Ascending aorta (tissue), 2 donors: ENCODE results near the gene GPS1. TPM values are rescaled to one million over a fixed set of nuclear protein-coding genes. Genes with fewer than 3 reads are reported as not detected.

Source experiments
- DNase-seq, 2 donors: peaks; one replicate each; pipeline ENCODE4 v3.0.0-alpha.2; 2019; ENCODE audit warnings: low spot score in 2 of 2
- H3K27ac ChIP-seq, 2 donors: fragments of 200-600 bp; sonication (generic); one replicate each; pipeline ENCODE4 v1.5.1; 2016 to 2017; ENCODE audit warnings: mild to moderate bottlenecking in 1 of 2
- H3K27me3 ChIP-seq: fragments of 200-600 bp; sonication (generic); one replicate; pipeline ENCODE4 v1.5.1; 2017
- H3K36me3 ChIP-seq, 2 donors: fragments of 200-600 bp; sonication (generic); one replicate each; pipeline ENCODE4 v1.5.1; 2016
- H3K4me1 ChIP-seq, 2 donors: fragments of 200-600 bp; sonication (generic); one replicate each; pipeline ENCODE4 v1.5.1; 2016 to 2017; ENCODE audit warnings: mild to moderate bottlenecking in 1 of 2
- H3K4me3 ChIP-seq, 2 donors: fragments of 200-600 bp; sonication (generic); one replicate each; pipeline ENCODE4 v1.5.1; 2016 to 2017; ENCODE audit warnings: mild to moderate bottlenecking in 1 of 2
- H3K9me3 ChIP-seq, 2 donors: fragments of 200-600 bp; sonication (generic); one replicate each; pipeline ENCODE4 v1.5.1; 2016
- intact Hi-C: fragments of 100-400 bp; cut with DNase I; formaldehyde crosslinking; loops from one replicate; pipeline ENCODE4 v1.15.1; 2023
- total RNA-seq: library from RNA; depleted of rRNA; stranded (reverse); fragments of >200 nt; gene quantifications from one replicate; pipeline ENCODE4 v1.1.0, GENCODE V29; 2016
- TF ChIP-seq, protein P1 (sequence below), 3 experiments: fragments of 200-600 bp in 2 of 3; fragments of 450-650 bp in 1 of 3; sonication (generic) in 2 of 3; IDR thresholded peaks; one replicate each; pipeline ENCODE4 v1.5.1; 2016 to 2019; ENCODE audit warnings: antibody characterized with exemption in 3 of 3, mild to moderate bottlenecking in 1 of 3, moderate library complexity in 1 of 3

Gene GPS1
- total RNA-seq, 1 donor from 2014 or later, result 42.1 TPM

DNA sequence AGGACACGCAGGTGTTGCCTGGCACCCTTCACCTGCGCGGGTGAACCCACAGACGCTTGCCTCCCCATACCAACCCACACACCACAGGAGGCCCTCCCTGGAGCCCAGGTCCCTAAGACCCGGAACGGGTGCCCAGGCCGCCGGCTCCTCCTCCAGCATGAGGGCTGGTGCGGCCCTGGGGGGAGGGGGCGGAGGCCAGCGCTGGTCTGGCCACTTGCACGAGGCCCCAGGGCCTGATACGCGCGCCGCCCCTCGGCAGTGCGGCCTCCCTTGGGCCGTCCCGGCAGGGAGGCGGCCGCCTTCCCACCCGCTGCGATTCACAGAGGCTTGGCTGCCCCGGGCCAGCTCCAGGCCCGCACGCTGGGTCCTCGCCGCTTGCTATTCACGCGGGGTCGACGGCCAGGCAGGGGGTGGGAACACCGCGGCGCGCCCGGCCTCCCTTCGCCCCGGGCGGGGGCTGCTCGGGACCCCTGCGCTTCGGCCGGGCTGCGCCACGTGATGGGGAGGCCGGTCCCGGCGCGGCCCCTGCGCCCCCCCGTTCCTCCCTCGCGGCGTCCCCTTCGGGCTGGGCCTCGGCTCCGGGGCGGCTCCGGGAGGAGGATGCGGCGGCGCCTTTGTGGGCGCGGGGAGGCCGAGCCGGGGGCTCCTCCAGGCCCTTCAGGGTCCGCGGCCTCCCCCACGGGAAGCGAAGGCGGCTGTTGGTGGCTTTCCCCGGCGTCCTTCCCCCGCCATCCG lies 45.7 kb downstream of the GPS1 start:
- DNase-seq, result no peak

DNA sequence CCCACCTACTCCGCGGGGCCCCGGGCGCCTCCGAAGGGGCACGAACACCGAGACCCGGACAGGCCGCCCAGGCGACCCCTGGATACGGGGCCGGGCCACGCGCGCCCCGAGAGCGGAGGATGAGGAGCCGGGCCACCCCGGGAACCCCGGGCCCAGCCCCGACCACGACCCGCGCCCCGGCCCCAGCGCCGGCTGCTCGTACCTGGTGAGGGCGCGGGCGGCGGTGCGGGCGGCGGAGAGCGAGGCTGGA lies 46.1 kb downstream of the GPS1 start:
- Histone ChIP-seq H3K27ac (peak overlapping the region; percentile 94 to 96), H3K4me3 (peak overlapping the region; percentile 67 to 98), H3K4me1 (peaks cover 14 to 16% of the 10 kb centered on the region in 2 donors), H3K27me3 (no peaks in the 10 kb centered on the region), H3K36me3 (peaks cover 24 to 30% of the 10 kb centered on the region in 2 donors), H3K9me3 (no peaks in the 10 kb centered on the region)
- intact Hi-C loops, result loop anchor here (1.0 to 5.0 kb wide), 4 partner anchors 33 to 171 kb away; partner anchors contain the start of genes DCXR, DUS1L, LRRC45 and MAFG
- TF ChIP-seq, protein P1, sequence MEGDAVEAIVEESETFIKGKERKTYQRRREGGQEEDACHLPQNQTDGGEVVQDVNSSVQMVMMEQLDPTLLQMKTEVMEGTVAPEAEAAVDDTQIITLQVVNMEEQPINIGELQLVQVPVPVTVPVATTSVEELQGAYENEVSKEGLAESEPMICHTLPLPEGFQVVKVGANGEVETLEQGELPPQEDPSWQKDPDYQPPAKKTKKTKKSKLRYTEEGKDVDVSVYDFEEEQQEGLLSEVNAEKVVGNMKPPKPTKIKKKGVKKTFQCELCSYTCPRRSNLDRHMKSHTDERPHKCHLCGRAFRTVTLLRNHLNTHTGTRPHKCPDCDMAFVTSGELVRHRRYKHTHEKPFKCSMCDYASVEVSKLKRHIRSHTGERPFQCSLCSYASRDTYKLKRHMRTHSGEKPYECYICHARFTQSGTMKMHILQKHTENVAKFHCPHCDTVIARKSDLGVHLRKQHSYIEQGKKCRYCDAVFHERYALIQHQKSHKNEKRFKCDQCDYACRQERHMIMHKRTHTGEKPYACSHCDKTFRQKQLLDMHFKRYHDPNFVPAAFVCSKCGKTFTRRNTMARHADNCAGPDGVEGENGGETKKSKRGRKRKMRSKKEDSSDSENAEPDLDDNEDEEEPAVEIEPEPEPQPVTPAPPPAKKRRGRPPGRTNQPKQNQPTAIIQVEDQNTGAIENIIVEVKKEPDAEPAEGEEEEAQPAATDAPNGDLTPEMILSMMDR (IDR thresholded peaks at IDR 0.05), result no peak
- no peak for DNase-seq

More for the DNA sequence above, 45.7 kb downstream of the GPS1 start:
- intact Hi-C loops, result loop anchor here (5.0 kb wide), 1 partner anchor 170 kb away; the partner anchor contains the start of gene MAFG
- peaks cover 28 to 34% of the 10 kb centered on the region in 2 donors for H3K36me3 ChIP-seq
- H3K27me3 ChIP-seq, result no peaks in the 10 kb centered on the region
- peak overlapping the region; percentile 94 to 96 for H3K27ac ChIP-seq
- H3K4me3 ChIP-seq, result peak overlapping the region; percentile 67 to 98
- TF ChIP-seq, protein P1 (IDR thresholded peaks at IDR 0.05), result no peak
- no peaks in the 10 kb centered on the region for H3K9me3 ChIP-seq
- peaks cover 14 to 16% of the 10 kb centered on the region in 2 donors for H3K4me1 ChIP-seq

DNA sequence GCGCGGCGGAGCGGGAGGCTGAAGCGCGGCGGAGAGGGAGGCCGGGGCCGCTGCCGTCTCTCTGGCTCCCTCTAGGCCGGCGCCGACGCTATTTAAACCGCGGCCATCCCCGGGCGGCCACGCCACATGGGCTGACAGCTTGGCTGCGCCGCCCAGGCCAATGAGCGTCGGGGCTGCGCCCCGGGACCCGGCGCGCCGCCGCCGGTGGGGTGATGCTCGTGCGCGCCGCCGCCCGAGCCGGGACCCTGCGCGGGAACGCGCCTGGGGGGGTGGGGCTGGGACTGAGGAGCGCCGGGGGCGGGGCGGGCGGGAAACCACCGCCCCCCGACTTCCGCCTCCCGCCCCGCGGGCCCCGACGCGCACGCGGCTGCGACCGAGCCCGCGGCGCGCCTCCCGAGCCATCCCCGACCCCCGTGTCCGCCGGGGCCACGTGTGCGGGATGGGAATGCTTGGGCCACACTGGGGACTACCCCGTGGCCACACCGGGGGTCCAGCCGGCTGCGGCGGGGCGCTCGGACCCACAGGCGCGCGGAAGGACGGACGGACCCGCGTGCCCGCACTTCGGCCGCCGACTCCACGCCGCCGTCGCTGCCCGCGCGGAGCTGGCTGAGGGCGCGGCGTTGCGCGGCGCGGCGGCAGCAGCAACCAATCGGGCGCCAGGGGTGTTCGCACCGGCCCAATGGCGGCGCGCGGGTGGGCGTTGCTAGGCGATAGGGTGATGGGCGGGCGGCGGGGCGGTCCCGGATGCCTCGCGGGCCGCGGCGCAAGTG lies 46.7 kb downstream of the GPS1 start, which contains the start of gene FASN:
FASN (minus strand) TSS at position 68 of the 770 bp plus-strand sequence. CDS start 1,791 bp downstream, outside the sequence.
- DNase-seq, result peak; percentile 62 to 95
- H3K27ac ChIP-seq, result peak within 1 kb of the TSS; percentile 94 to 96
- H3K27me3 ChIP-seq, result no peaks in the 10 kb centered on the region
- H3K4me1 ChIP-seq, result peaks cover 14 to 16% of the 10 kb centered on the region in 2 donors
- intact Hi-C loops, result loop anchor here (1.0 to 5.0 kb wide), 4 partner anchors 33 to 171 kb away; partner anchors contain the start of genes DCXR, DUS1L, LRRC45 and MAFG
- H3K36me3 ChIP-seq, result peaks cover 19 to 24% of the 10 kb centered on the region in 2 donors
- TF ChIP-seq, protein P1 (IDR thresholded peaks at IDR 0.05), result peak; percentile 28 to 51 (median 41)
- no peaks in the 10 kb centered on the region for H3K9me3 ChIP-seq
- H3K4me3 ChIP-seq, result peak within 1 kb of the TSS; percentile 67 to 98

DNA sequence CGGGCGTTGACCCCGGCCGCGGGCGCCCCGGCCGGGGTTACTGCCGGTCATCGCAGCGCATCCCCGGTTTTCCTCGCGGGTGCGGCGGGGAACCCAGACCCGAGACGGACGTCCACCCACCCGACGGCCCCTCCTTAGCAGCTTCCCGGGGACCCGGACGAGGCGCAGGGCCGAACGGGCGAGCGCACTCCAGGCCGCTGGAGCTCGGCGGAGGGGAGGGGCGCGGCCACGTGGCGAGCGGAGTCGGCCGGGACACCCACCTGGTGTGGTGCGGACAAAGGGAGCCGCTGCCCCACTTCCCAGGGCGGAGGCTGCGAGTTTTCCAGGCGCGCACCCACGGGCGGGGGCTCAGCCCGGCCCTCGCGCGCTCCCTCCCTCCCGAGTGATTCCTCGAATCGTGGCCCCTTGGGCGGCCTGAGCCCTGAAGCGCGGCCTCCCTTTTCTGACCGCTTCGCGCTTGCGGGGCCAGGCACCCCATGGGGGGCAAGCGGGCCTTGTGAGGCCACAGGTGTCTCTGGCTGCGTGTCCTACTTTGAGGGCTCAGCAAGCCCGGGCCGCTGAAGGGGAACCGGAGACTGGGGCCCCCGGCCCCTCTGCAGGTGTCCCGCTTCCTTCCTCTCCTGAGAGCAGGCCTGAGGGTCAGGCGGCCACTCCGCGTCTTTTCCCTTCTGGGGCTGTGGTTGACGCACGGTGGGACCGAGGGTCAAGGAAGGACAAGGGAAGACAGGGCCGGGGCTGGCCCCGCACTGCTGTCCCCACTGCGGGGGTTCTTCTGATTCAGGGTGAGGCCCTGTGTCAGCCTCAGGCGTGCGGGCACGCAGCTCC lies 47.5 kb downstream of the GPS1 start:
- H3K36me3 ChIP-seq, result peaks cover 12 to 16% of the 10 kb centered on the region in 2 donors
- H3K27me3 ChIP-seq, result no peaks in the 10 kb centered on the region
- no peak for DNase-seq
- peak overlapping the region; percentile 84 to 96 for H3K27ac ChIP-seq
- no peaks in the 10 kb centered on the region for H3K9me3 ChIP-seq
- H3K4me1 ChIP-seq, result peaks cover 14 to 19% of the 10 kb centered on the region in 2 donors
- intact Hi-C loops, result loop anchor here (1.0 to 5.0 kb wide), 4 partner anchors 34 to 172 kb away; partner anchors contain the start of genes DCXR, DUS1L, LRRC45 and MAFG
- peak overlapping the region; percentile 67 to 98 for H3K4me3 ChIP-seq
- TF ChIP-seq, protein P1 (IDR thresholded peaks at IDR 0.05), result no peak
